Measurements from ENCODE around the gene RPS14.
"Not testable (repeated sequence)": the region's sequence is repeated elsewhere in the genome, so short reads cannot be mapped to it uniquely, and the experiment has no call there.

The RPS14 gene

DNA sequence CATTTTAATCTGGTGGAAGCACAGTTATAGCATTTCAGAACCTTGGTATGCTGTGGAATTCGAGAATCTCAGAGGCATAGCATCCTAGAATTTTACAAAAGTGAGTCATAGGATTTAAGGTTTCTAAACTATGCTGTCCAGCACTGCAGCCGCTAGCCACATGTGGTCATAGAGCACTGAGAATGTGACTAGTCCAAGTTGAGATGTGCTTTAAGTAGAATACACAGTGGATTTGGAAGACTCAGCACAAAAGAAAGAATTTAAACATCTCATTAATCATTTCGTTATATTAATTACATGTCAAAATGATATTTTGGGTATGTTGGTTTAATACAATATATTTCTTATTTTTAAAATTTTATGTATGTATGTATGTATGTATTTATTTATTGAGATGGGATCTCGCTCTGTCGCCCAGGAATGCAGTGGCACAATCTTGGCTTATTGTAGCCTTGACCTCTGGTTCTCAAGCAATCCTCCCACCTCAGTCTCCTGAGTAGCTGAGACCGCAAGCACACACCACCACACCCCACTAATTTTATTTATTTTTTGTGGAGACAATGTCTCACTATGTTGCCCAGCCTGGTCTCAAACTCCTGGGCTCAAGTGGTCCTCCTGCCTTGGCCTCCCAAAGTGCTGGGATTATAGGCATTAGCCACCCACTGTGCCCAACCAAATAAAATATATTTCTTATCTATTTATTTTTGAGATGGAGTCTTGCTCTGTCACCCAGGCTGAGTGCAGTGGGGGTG is 20.4 kb upstream of the RPS14 start:
- peak in 1 of 2 experiments; percentile 57 for DNase-seq (ENCODE audit: low read depth in 1 of 2, low spot score in 1 of 2)
- no peak for TF ChIP-seq JUND (IDR thresholded peaks at IDR 0.05; ENCODE audit: low read depth)
- in situ Hi-C loops (cut with HindIII; ENCODE audit: low pct_unique_long_range_greater_than_20kb, low sequenced_read_pairs), result no loop called here

DNA sequence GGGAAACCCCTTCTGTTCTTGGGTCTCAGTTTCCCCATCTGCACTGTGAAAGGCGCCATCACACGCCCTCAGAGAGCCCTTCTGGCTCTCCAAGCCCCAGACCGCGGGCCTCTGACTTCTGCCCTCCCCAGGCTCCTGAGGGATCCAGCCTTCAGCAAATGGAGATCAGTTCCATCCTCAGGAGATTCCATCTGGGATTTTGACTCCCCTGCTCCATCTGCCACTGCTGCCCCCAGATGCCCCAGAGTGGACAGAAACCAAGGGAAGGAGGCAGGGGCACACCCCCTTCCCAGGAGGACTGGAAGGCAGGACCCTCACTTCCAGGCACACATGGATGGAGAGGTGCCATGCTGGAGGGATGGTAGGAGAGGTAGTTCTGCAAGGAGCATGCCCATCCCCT is 18.7 kb upstream of the RPS14 start:
- TF ChIP-seq JUND (IDR thresholded peaks at IDR 0.05; ENCODE audit: low read depth), result no peak

DNA sequence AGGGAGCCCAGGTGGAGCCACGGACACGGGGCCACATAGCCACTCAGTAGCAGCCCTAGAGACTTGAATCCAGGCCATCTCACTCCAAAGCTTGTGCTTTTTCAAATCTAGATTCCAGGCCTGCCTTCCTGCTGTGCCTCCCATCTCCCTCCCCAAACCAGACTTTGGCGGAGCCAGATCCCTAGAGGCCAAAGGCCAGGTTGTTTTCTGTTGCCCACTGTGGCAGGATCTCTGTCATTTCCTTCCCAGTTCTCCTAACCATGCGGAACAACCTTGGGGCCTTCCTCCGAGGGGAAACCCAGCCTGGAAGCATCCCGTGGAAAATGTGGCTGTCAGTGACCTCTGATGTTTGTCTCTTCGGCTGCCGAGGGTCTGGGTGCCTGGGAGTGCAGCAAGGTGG is 16.4 kb upstream of the RPS14 start:
- TF ChIP-seq JUND (IDR thresholded peaks at IDR 0.05; ENCODE audit: low read depth), result no peak
- in situ Hi-C loops (cut with HindIII; ENCODE audit: low pct_unique_long_range_greater_than_20kb, low sequenced_read_pairs), result no loop called here
- DNase-seq (ENCODE audit: low read depth in 1 of 2, low spot score in 1 of 2), result no peak

More for the DNA sequence above, 18.7 kb upstream of the RPS14 start:
- in situ Hi-C loops (cut with HindIII; ENCODE audit: low pct_unique_long_range_greater_than_20kb, low sequenced_read_pairs), result no loop called here
- no peak for DNase-seq (ENCODE audit: low read depth in 1 of 2, low spot score in 1 of 2)

DNA sequence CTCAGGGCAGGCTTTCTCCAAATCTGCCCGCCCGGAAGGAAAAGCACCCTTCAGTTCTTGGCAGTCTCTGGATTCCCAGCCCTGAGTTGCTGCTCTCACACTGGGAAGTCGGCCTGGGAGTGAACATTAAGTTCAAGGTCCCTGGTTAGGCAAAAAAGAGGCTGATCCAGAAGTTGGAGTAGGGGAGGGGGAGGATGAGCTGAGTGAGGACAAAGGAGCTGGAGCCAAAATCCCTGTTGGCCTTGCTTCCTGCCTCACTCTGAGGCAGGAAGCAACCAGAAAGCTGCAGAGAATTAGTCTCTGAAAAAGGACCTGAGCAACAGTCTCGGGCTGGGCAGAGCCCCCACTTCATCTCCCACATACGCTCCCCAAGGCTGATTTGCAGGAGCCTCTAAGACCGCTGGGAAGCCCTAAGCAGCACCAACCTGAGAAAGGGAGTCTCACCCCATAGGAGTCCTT is 15.0 kb upstream of the RPS14 start:
- TF ChIP-seq JUND (IDR thresholded peaks at IDR 0.05; ENCODE audit: low read depth), result no peak
- in situ Hi-C loops (cut with HindIII; ENCODE audit: low pct_unique_long_range_greater_than_20kb, low sequenced_read_pairs), result no loop called here
- no peak for DNase-seq (ENCODE audit: low read depth in 1 of 2, low spot score in 1 of 2)

DNA sequence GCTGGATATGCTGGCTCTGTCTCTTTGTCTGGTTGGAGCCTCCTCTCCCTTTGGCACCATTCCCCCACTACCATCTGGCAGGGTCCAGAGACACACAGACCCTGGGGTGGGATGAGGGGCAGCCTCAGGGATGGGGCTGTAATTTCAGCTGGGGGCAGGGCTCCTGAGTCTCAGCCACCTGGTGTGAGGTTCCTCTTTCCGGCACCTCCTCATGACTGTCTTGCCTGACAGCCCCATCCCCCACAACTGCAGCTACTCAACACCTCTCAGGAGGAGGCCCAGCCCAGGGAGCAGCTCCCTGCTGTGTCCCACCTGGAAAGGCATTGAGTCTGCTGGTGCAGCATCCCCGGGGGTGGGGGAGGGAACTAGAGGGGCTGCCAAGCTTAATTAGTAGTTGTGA is 11.7 kb upstream of the RPS14 start:
- no peak for TF ChIP-seq JUND (IDR thresholded peaks at IDR 0.05; ENCODE audit: low read depth)
- in situ Hi-C loops (cut with HindIII; ENCODE audit: low pct_unique_long_range_greater_than_20kb, low sequenced_read_pairs), result no loop called here
- DNase-seq (ENCODE audit: low read depth in 1 of 2, low spot score in 1 of 2), result no peak

DNA sequence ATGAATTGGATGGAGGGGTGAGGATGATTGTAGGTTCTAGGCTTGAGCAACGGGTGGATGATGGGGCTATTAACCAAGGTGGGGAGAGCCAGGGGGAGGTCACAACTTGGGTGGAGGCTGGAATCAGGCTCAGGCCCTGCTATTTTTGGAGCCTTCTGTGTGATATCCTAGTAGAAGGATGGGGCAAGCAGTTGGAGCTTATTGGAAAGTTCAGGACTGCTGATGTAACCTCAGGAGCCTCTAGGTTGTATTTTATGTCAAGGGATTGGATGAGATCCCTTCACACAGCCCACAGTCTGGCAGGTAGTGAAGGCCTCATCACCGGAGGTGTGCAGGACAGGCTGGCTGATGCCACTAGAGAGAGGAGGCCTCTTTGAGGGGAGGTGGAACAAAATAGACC is 11.2 kb upstream of the RPS14 start:
- DNase-seq (ENCODE audit: low read depth in 1 of 2, low spot score in 1 of 2), result no peak
- no peak for TF ChIP-seq JUND (IDR thresholded peaks at IDR 0.05; ENCODE audit: low read depth)
- in situ Hi-C loops (cut with HindIII; ENCODE audit: low pct_unique_long_range_greater_than_20kb, low sequenced_read_pairs), result no loop called here

DNA sequence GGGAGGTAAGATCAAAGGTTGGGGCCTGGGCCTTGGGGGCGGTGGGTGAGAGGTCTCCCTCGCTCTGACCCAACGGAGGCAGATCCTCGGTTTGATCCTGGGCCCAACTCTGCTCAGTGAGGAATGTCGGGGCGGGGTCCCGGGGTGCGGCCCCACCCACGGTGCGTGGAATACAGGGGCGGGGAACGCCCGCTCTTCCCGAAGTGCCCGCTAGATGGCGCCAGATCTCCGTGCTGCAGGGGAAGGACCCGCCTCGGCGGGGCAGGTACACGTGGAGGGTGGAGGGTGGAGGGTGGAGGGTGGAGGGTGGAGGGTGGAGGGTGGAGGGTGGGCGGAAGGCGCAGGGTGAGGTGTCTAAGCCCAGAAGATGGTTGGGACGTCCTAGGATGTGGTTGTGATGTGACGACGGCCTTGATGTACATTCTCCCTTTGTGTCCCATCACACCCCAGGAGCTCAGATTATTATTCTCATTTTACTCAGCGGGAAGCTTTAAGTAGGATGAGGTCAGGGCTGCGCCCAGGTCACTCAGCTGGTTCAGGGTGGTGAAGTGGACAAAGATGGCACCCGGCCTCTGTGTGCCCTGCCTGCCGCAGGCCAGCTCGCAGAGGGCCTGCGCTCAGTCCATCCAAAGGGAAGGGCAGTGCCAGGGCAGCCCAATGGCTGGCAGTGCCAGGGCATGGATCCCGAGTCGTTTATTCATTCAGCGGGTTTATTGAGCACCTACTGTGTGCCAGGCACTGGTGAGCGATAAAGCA is 9.4 kb upstream of the RPS14 start:
- in situ Hi-C loops (cut with HindIII; ENCODE audit: low pct_unique_long_range_greater_than_20kb, low sequenced_read_pairs), result no loop called here
- no peak for TF ChIP-seq JUND (IDR thresholded peaks at IDR 0.05; ENCODE audit: low read depth)
- peak; percentile 66 to 86 for DNase-seq (ENCODE audit: low read depth in 1 of 2, low spot score in 1 of 2)

DNA sequence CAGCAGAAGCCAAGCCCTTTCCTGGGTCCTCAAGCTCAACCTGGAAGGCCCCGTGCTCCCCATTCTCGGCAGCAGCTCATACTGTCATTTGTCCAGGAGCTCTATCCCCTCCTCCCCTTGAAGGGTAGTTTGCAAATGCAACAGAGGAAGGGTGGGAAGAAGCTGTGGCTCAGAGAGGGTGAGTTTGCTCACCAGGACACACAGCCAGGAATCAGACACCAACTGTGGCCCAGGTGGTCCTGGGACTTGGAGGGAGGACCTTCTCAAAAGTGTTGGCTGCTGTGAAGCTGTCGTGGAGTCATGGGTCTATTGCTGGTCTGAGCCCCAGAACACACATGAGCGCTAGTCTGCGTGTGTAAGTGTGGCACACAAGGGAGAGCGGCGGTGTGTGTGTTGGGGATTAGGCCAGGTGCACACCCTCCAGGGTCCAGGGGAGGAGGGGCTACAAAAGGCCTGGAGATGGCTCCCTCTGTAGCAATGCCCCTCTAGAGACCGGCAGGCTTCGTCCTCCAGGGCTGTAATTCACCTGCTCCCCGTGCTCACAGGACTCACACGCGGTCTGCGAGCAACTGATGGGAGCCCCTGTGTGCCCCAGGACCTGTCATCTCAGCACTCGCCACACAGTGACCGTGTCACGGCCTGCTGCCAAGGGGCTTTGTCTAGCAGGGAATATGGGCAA is 8.2 kb upstream of the RPS14 start:
- DNase-seq (ENCODE audit: low read depth in 1 of 2, low spot score in 1 of 2), result no peak
- TF ChIP-seq JUND (IDR thresholded peaks at IDR 0.05; ENCODE audit: low read depth), result no peak
- in situ Hi-C loops (cut with HindIII; ENCODE audit: low pct_unique_long_range_greater_than_20kb, low sequenced_read_pairs), result no loop called here

DNA sequence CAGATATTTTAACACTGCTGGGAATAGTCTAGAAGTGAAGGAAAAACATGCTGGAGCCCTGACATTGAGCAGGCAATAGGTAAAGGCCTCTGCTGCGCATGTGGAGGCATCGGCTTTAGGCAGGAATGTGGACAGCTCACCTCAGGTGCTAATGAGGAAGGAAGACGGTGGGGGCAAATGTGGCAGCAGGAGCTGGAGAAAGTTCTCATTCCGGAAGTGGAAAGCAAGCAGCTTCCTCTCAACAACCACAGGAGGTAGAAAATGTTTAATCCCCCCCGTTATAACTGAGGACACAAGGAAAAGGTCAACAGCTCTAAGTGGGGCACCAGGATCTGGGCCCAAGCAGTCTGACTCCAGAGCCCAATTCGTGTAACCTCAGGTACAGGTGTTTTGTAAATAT is 7.6 kb upstream of the RPS14 start:
- peak in 1 of 2 experiments; percentile 50 for DNase-seq (ENCODE audit: low read depth in 1 of 2, low spot score in 1 of 2)
- no peak for TF ChIP-seq JUND (IDR thresholded peaks at IDR 0.05; ENCODE audit: low read depth)
- in situ Hi-C loops (cut with HindIII; ENCODE audit: low pct_unique_long_range_greater_than_20kb, low sequenced_read_pairs), result no loop called here

DNA sequence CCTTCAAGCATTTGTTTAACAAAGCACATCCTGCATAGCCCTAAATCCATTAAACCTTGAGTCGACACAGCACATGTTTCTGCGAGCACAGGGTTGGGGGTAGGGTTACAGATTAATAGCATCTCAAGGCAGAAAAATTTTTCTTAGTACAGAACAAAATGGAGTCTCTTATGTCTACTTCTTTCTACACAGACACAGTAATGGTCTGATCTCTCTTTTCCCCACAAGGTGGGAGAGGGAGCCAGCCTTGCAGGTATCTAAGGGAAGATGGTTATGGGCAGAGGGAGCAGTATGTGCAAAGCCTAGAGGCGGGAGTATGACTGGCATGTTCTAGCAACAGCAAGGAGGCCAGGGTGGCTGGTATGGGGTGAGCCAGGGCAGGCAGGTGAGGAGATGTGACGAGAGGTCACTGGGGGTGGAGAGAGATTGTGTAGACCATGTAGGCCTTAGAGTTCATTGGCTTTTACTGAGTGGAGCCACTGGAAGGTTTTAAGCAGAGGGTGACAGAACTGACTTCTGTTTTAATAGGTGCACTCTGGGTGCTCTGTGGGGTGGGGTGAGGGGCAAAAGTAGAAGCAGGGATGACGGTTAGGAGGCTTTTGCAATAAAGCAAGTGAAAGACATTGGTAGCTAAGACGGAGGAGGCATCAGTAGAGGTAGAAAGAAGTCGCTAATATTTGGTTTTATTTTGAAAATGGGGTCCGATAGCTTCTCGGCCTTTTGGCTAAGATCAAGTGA is 5.1 kb upstream of the RPS14 start:
- in situ Hi-C loops (cut with HindIII; ENCODE audit: low pct_unique_long_range_greater_than_20kb, low sequenced_read_pairs), result no loop called here
- TF ChIP-seq JUND (IDR thresholded peaks at IDR 0.05; ENCODE audit: low read depth), result no peak
- DNase-seq (ENCODE audit: low read depth in 1 of 2, low spot score in 1 of 2), result no peak

DNA sequence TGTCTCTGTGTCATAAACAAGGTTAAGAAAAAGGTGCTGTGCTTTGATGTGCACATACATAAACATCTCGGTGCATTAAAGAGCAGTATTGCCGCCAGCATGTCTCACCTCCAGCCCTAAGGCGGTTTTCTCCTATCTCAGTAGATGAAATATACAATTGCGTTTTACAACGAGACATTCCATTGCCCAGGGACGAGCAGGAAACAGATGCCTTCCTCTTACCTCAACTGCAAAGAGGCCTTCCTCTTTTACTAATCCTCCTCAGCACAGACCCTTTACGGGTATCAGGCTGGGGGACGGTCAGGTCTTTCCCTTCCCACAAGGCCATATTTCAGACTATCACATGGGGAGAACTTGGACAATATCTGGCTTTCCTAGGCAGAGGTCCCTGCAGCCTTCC is 4.5 kb upstream of the RPS14 start:
- DNase-seq (ENCODE audit: low read depth in 1 of 2, low spot score in 1 of 2); in situ Hi-C loops (cut with HindIII; ENCODE audit: low pct_unique_long_range_greater_than_20kb, low sequenced_read_pairs): not testable (repeated sequence)

DNA sequence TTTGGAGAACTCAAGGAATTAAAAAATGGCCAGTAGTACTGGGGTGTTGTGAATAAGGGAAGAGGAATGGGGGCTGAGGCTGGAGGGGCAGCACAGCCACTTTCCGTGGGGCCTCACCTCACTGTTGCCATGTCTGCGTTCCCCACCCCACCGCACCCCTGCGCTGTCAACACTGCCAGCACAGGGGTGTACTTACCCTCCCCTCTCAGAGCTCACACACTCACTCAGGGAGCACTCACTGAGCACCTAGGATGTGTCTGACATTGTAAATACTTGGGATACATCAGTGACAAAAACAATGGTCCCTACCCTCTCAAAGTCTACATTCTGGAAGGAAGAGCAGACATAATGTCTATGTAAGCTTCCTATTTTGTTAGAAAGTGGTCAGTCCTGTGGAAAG is 3.4 kb upstream of the RPS14 start:
- TF ChIP-seq JUND (IDR thresholded peaks at IDR 0.05; ENCODE audit: low read depth), result no peak
- DNase-seq (ENCODE audit: low read depth in 1 of 2, low spot score in 1 of 2), result no peak
- in situ Hi-C loops (cut with HindIII; ENCODE audit: low pct_unique_long_range_greater_than_20kb, low sequenced_read_pairs), result no loop called here

All from T47D (cell line).